HepG2 (cell line): ENCODE results near the gene RPAP3. TPM values are rescaled to one million over a fixed set of nuclear protein-coding genes. Genes with fewer than 3 reads are reported as not detected.

ENCODE experiments used
- ATAC-seq: fragments of 200-7000 bp; cut with Tn5 transposase; 3 replicates; pipeline ENCODE4 v1.9.1; 2020; ENCODE audit warnings: mild to moderate bottlenecking, moderate library complexity
- BruUV-seq: library from RNA; stranded (reverse); fragments of 400-500 nt; replicated peaks from 2 replicates; lab custom pipeline; 2021; lab: Mats Ljungman, UMichigan
- CTCF ChIA-PET: fragments of 300-600 bp; formaldehyde crosslinking; extraction: SDS; loops from one replicate; lab custom pipeline; 2021; ENCODE audit warnings: low total read pairs, inconsistent platforms, low intra/inter-chr PET ratio; lab: Yijun Ruan, JAX
- POLR2A ChIA-PET: fragments of 350-600 bp; sonication (Branson Sonifier 250); formaldehyde crosslinking; loops from one replicate; lab custom pipeline; 2020; ENCODE audit warnings: antibody characterized with exemption, inconsistent platforms; lab: Yijun Ruan, JAX
- DNase-seq: peaks from one replicate; pipeline ENCODE4 v3.0.0-alpha.2; 2015; ENCODE audit warnings: low spot score
- FAIRE-seq: peaks from 3 replicates; lab custom pipeline; 2011; peaks lifted over from hg19 to GRCh38; lab: Jason Lieb, UNC
- H2AFZ ChIP-seq: one replicate; pipeline ENCODE4 v1.6.1; 2011; ENCODE audit warnings: low read length, inconsistent platforms
- H3K27ac ChIP-seq: fragments of 300-600 bp; 3 replicates; pipeline ENCODE4 v1.8.0; 2011; ENCODE audit warnings: mixed run types, mild to moderate bottlenecking, mixed read lengths, low read length, inconsistent platforms; ENCODE audit not compliant: insufficient read depth; ENCODE audit errors: extremely low read length
- H3K27me3 ChIP-seq, 2 experiments: fragments of 200-600 bp in 1 of 2; 2 replicates in 1 of 2; 3 replicates in 1 of 2; pipeline versions ENCODE4 v1.6.0 to v1.8.0; 2011; ENCODE audit warnings: low read length in 2 of 2, mild to moderate bottlenecking in 2 of 2, moderate library complexity in 2 of 2, inconsistent platforms in 1 of 2; ENCODE audit not compliant: insufficient read depth in 2 of 2, control insufficient read depth in 1 of 2
- H3K36me3 ChIP-seq, 2 experiments: fragments of 200-600 bp in 1 of 2; replicated peaks in 1 of 2; 2 replicates in 1 of 2; 3 replicates in 1 of 2; pipeline versions ENCODE4 v1.5.1 to v1.8.0; 2011; ENCODE audit warnings: low read length in 2 of 2, inconsistent platforms in 1 of 2; ENCODE audit not compliant: insufficient read depth in 2 of 2, control insufficient read depth in 1 of 2
- H3K4me1 ChIP-seq: 2 replicates; pipeline ENCODE4 v1.5.1; 2012; ENCODE audit warnings: low read length, inconsistent platforms; ENCODE audit not compliant: insufficient read depth
- H3K4me2 ChIP-seq: 2 replicates; pipeline ENCODE4 v1.6.0; 2011; ENCODE audit warnings: low read depth, low read length, inconsistent platforms
- H3K4me3 ChIP-seq, 3 experiments: fragments of 200-600 bp in 1 of 3; sonication (generic), shearing (Covaris generic) in 1 of 3; replicated peaks in 1 of 3; 2 replicates each; pipeline ENCODE4 v1.5.1; 2011 to 2016; ENCODE audit warnings: low read length in 3 of 3, inconsistent platforms in 2 of 3, low read depth in 2 of 3, mild to moderate bottlenecking in 2 of 3, control low read depth in 1 of 3, mixed read lengths in 1 of 3; ENCODE audit not compliant: insufficient read depth in 1 of 3
- H3K79me2 ChIP-seq: one replicate; pipeline ENCODE4 v1.6.1; 2011; ENCODE audit warnings: low read length, inconsistent platforms; ENCODE audit not compliant: insufficient read depth
- H3K9ac ChIP-seq: 2 replicates; pipeline ENCODE4 v1.6.0; 2011; ENCODE audit warnings: mild to moderate bottlenecking, low read depth, low read length, inconsistent platforms; ENCODE audit not compliant: insufficient read depth
- H3K9me3 ChIP-seq: 2 replicates; pipeline ENCODE4 v1.5.1; 2012; ENCODE audit warnings: mild to moderate bottlenecking, low read length
- H4K20me1 ChIP-seq: 2 replicates; pipeline ENCODE4 v1.6.0; 2011; ENCODE audit warnings: inconsistent platforms, mild to moderate bottlenecking, low read length, moderate library complexity; ENCODE audit not compliant: insufficient read depth
- MAFF ChIP-seq: IDR thresholded peaks from 2 replicates; pipeline ENCODE4 v1.6.1; 2011; ENCODE audit warnings: low read depth, low read length, improper control_type of control experiment
- MAFK ChIP-seq, 2 experiments: IDR thresholded peaks in 1 of 2; conservative IDR thresholded peaks in 1 of 2; 2 replicates each; pipeline ENCODE4 v1.6.1; 2011; ENCODE audit warnings: improper control_type of control experiment in 2 of 2, low read length in 2 of 2
- NR2F2 ChIP-seq: IDR thresholded peaks from 2 replicates; pipeline ENCODE4 v1.6.1; 2012; ENCODE audit warnings: low read depth, inconsistent platforms, borderline replicate concordance
- PHF20 ChIP-seq: sonication (generic); formaldehyde crosslinking; IDR thresholded peaks from 2 replicates; pipeline ENCODE4 v1.5.0; 2020; ENCODE audit warnings: mild to moderate bottlenecking, missing genetic modification reagents
- ZNF891 ChIP-seq: sonication (generic); formaldehyde crosslinking; IDR thresholded peaks from 2 replicates; pipeline ENCODE4 v1.5.0; 2020; ENCODE audit warnings: mild to moderate bottlenecking, missing genetic modification reagents
- WGBS: methylation state at CpG from one replicate; pipeline ENCODE4 v1.1.6; 2017; ENCODE audit warnings: low lambda C conversion rate; 5-methylcytosine and 5-hydroxymethylcytosine counted together
- in situ Hi-C: cut with HindIII; loops from 2 replicates; pipeline ENCODE4 v1.10.0; 2017; ENCODE audit warnings: low pct_unique_long_range_greater_than_20kb; ENCODE audit not compliant: extremely low pct_ligation_motif_present
- intact Hi-C: fragments of 100-400 bp; cut with micrococcal nuclease; formaldehyde crosslinking; loops from one replicate; pipeline ENCODE4 v1.10.0; 2022; ENCODE audit not compliant: unreplicated experiment
- polyA plus RNA-seq, 8 experiments: library from polyadenylated mRNA; depleted of rRNA in 3 of 8; stranded (reverse) in 7 of 8; unstranded in 1 of 8; fragments of >200 nt; fragmentation: Illumina TruSeq in 4 of 8; extraction: Trizol in 4 of 8; gene quantifications; 2 replicates each; pipeline versions ENCODE4 v1.2.1 to v1.2.3, GENCODE V29; 2011 to 2016; ENCODE audit warnings: low read depth in 4 of 8, missing spikeins in 1 of 8, mixed read lengths in 1 of 8; ENCODE audit not compliant: insufficient read depth in 1 of 8
- total RNA-seq, 5 experiments: library from RNA; depleted of rRNA; stranded (reverse); fragments of >200 nt; fragmentation: Illumina TruSeq; extraction: Trizol; gene quantifications; 2 replicates each; pipeline ENCODE4 v1.2.3, GENCODE V29; 2016; ENCODE audit warnings: low read depth in 1 of 5
- TF ChIP-seq, protein P1 (sequence below): sonication (generic); formaldehyde crosslinking; IDR thresholded peaks from 2 replicates; pipeline ENCODE4 v1.8.0; 2022; ENCODE audit warnings: mild to moderate bottlenecking, missing genetic modification reagents, borderline replicate concordance

Gene RPAP3
- total and polyA plus RNA-seq, 2 of the 13 experiments (the other 11 are each of a cell fraction or from before 2014, with no cell fraction given) = 8.8 to 32.8 TPM

DNA sequence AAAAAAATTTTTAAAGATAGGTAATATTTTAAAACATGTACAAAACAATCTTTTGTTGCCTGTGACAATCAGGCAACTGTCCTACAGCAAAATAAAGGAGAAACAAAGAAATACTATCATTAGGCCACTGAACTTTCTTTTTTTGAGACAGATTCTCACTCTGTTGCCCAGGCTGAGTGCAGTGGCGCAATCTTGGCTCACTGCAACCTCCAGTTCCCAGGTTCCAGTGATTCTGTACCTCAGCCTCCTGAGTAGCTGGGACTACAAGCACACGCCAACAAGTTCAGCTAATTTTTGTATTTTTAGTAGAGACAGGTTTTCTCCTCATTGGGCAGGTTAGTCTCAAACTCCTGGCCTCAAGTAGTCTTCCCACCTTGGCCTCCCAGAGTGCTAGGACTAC is 16.6 kb downstream of the RPAP3 start (continued):
- TF ChIP-seq, protein P1, sequence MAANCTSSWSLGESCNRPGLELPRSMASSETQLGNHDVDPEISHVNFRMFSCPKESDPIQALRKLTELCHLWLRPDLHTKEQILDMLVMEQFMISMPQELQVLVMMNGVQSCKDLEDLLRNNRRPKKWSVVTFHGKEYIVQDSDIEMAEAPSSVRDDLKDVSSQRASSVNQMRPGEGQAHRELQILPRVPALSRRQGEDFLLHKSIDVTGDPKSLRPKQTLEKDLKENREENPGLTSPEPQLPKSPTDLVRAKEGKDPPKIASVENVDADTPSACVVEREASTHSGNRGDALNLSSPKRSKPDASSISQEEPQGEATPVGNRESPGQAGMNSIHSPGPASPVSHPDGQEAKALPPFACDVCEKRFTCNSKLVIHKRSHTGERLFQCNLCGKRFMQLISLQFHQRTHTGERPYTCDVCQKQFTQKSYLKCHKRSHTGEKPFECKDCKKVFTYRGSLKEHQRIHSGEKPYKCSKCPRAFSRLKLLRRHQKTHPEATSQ (CRISPR knock-in tag) = no peak
- TF ChIP-seq ZNF891 (CRISPR knock-in tag) = no peak
- TF ChIP-seq NR2F2 = no peak

DNA sequence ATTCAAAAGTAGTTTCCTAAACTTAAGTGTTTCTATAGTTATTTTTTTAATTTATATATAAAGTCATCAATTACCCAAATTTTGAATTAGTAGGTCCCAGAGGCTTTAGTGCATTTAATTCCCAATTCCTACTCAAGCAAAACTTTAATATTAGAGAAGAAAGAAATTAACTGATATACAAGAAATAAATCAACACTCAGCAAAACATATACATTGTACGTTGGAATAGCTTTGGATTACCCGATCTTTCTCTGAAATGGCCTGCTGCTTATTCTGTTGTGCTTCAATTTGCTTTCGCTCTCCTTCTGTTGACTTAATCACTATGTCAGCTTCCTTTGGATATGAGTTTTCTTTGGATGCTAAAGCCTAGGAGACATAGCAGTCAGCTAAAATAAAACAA is 18.2 kb downstream of the RPAP3 start:
- Histone ChIP-seq H4K20me1 (no peaks in the 10 kb centered on the region), H3K27ac (no peak overlapping the region), H3K79me2 (no peaks in the 10 kb centered on the region), H3K36me3 (peaks cover 0 to 29% of the 10 kb centered on the region in 2 experiments; a peak in 2 of 5 replicates), H3K9me3 (no peaks in the 10 kb centered on the region), H2AFZ (no peak overlapping the region), H3K9ac (no peak overlapping the region), H3K27me3 (no peaks in the 10 kb centered on the region), H3K4me1 (no peaks in the 10 kb centered on the region), H3K4me2 (no peak overlapping the region), H3K4me3 (no peak overlapping the region)
- intact Hi-C loops = loop anchor here (2.0 to 5.0 kb wide), 2 partner anchors 141 to 655 kb away; no protein-coding TSS in a partner anchor
- FAIRE-seq = no peak
- CTCF ChIA-PET = interaction anchor here (2.8 kb wide), 1 partner anchor 36 kb away, joined by 28 read pairs; no protein-coding TSS in a partner anchor
- POLR2A ChIA-PET = no interaction called here
- DNase-seq = no peak
- no TSS peak for BruUV-seq
- ATAC-seq = no peak
- in situ Hi-C loops = loop anchor here (5.0 kb wide), 1 partner anchor 35 kb away; no protein-coding TSS in a partner anchor
- TF ChIP-seq MAFK (conservative IDR thresholded peaks at IDR 0.05 in 1 of 2, IDR thresholded peaks at IDR 0.05 in 1 of 2; ENCODE audit: low read length in 2 of 2) = peak in 1 of 2 experiments; percentile 54; a peak in 2 of 4 replicates
- TF ChIP-seq MAFF = peak; percentile 10; the same call in 1 of the 2 replicates
- TF ChIP-seq PHF20 (CRISPR knock-in tag) = no peak
- WGBS = 85% methylated on average over 3 of the region's 3 CpGs
